ENCODE data around the gene GMPR. TPM values are rescaled to one million over a fixed set of nuclear protein-coding genes. Genes with fewer than 3 reads are reported as not detected.

The GMPR gene
- total RNA-seq, 1 donor from 2014 or later = 17.6 TPM

DNA sequence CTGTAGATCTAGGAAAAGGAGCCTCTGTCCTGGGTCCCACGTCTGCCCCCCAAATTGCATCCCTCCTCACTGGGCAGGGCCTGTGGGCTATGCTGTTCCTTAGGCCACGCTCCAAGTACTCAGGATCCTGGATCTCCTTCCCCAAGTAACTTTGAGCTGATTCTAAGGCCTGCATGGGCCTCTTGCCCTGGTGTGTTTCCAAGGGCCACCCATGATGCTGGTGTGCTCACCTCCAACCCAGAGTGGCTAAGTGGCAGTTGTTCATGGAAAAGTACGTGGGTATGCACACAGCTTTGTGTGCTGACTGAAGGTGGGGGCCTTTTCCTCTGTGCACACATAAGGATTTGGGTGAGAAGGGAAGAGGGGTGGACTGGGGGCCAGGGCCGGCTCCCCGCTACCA, 5.3 kb downstream of the GMPR start:
- no peaks in the 10 kb centered on the region for H3K36me3 ChIP-seq
- intact Hi-C loops (cut with DNase I) = no loop called here
- TF ChIP-seq, protein P1, sequence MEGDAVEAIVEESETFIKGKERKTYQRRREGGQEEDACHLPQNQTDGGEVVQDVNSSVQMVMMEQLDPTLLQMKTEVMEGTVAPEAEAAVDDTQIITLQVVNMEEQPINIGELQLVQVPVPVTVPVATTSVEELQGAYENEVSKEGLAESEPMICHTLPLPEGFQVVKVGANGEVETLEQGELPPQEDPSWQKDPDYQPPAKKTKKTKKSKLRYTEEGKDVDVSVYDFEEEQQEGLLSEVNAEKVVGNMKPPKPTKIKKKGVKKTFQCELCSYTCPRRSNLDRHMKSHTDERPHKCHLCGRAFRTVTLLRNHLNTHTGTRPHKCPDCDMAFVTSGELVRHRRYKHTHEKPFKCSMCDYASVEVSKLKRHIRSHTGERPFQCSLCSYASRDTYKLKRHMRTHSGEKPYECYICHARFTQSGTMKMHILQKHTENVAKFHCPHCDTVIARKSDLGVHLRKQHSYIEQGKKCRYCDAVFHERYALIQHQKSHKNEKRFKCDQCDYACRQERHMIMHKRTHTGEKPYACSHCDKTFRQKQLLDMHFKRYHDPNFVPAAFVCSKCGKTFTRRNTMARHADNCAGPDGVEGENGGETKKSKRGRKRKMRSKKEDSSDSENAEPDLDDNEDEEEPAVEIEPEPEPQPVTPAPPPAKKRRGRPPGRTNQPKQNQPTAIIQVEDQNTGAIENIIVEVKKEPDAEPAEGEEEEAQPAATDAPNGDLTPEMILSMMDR (IDR thresholded peaks at IDR 0.05) = no peak
- no peaks in the 10 kb centered on the region for H3K27me3 ChIP-seq
- DNase-seq (no peak), ATAC-seq (no peak)
- no peak overlapping the region for H3K4me3 ChIP-seq
- peaks cover 7% of the 10 kb centered on the region for H3K4me1 ChIP-seq
- no peaks in the 10 kb centered on the region for H3K9me3 ChIP-seq
- no peak overlapping the region for H3K27ac ChIP-seq

DNA sequence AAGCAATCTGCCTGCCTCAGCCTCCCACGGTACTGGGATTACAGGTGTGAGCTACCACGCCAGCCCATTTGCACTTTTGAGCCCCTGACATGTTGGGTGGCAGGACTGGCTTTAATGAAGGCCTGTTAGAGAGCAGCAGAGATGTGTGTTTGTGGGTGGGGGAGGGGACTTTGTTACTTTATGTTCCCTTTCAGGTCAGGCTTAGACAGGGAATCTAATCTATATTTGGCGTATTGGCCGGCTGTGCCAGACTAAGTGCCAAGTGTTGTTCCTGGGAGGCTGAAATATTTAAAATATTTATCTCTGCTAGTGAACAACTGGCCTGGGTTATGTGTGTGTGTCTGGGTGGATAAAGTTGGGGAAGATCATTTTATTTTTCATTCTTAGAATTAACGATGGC, 6.1 kb downstream of the GMPR start:
- no peak for ATAC-seq
- Histone ChIP-seq H3K36me3 (no peaks in the 10 kb centered on the region), H3K4me3 (no peak overlapping the region), H3K9me3 (no peaks in the 10 kb centered on the region), H3K27ac (no peak overlapping the region), H3K4me1 (peaks cover 7% of the 10 kb centered on the region), H3K27me3 (no peaks in the 10 kb centered on the region)
- intact Hi-C loops (cut with DNase I) = no loop called here
- TF ChIP-seq, protein P1 (IDR thresholded peaks at IDR 0.05) = no peak
- DNase-seq = no peak

DNA sequence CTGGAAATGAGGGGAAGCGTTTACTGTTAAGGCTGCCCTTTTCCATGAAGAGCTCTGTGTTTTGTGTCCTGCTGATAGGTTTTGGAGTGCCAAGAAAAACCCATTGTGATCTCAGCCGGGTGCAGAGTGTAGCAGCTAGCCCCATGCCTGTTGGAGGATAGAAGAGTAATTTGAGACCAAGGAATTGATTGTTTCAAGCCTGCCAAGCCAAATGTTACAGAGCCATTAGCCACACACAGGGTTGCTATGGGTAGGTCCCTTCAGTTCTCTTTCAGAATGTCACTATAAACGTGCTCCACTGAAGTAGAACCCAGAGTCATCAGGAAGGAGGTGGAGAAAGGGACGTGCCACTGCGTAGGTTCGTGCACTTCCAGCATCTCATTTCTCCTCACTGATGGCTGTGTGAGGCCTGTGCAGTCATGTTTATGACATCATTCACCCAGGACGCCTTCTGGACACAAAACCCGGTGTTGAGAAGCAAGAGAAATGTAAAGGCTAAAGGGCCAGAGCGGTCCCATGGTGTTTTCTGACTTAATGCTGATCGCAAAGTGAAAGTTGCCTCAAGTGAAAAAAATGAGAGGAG, 6.6 kb downstream of the GMPR start:
- DNase-seq (no peak), ATAC-seq (no peak)
- no peak overlapping the region for H3K27ac ChIP-seq
- peaks cover under 1% of the 10 kb centered on the region for H3K36me3 ChIP-seq
- H3K9me3 ChIP-seq = no peaks in the 10 kb centered on the region
- intact Hi-C loops (cut with DNase I) = no loop called here
- no peak overlapping the region for H3K4me3 ChIP-seq
- TF ChIP-seq, protein P1 (IDR thresholded peaks at IDR 0.05) = no peak
- H3K4me1 ChIP-seq = peaks cover 5% of the 10 kb centered on the region
- H3K27me3 ChIP-seq = no peaks in the 10 kb centered on the region

DNA sequence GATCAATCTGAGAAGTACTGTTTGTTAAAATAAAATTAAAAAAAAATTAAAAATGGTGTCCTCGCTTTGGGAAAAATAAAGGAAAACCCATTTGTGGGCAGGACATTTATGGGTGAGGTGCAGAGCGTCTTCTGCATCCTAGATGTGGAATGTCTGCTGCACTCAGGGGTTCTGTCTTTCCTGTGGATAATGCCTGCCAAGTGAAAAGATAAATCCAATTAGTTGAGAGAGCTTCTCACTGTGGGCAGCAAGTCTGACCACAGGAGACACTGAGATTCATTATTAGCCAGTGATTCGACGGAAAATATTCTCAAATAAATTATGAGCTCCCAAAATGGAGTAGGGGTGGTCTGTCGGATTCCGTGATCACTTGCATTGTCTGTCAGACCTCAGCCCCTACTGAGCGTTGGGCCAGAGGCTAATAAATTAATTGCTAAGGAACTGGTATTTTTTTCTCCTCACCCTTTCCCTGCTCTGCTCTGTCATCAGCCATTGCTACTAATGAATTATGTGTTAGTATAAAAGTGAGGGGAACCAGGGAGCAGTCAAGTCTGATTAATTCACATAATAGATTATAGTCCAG, 10.0 kb downstream of the GMPR start:
- H3K27ac ChIP-seq = no peak overlapping the region
- ATAC-seq (no peak), DNase-seq (no peak)
- H3K36me3 ChIP-seq = peaks cover 11% of the 10 kb centered on the region
- intact Hi-C loops (cut with DNase I) = no loop called here
- H3K4me1 ChIP-seq = no peaks in the 10 kb centered on the region
- TF ChIP-seq, protein P1 (IDR thresholded peaks at IDR 0.05) = no peak
- H3K4me3 ChIP-seq = no peak overlapping the region
- no peaks in the 10 kb centered on the region for H3K9me3 ChIP-seq
- H3K27me3 ChIP-seq = no peaks in the 10 kb centered on the region

DNA sequence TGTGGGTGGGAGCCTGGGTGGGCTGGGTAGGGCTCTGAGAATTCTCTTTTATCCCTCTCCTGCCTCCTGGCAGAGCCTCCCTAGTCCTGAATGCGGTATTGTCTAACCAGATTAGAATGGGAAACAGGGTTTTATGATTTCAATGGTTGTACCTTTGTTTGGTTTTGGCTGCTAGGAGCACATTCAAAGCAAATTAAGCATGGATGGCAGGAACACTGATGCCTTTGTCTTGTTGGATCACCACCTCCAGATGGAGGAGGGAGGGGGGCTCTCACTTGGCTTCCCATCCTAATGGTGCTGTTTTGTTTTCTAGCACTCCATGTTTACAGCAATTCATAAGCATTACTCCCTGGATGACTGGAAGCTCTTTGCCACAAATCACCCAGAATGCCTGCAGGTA, 11.6 kb downstream of the GMPR start:
- TF ChIP-seq, protein P1 (IDR thresholded peaks at IDR 0.05) = no peak
- Histone ChIP-seq H3K27ac (no peak overlapping the region), H3K4me3 (no peak overlapping the region), H3K9me3 (no peaks in the 10 kb centered on the region), H3K27me3 (no peaks in the 10 kb centered on the region), H3K4me1 (no peaks in the 10 kb centered on the region), H3K36me3 (peaks cover 11% of the 10 kb centered on the region)
- DNase-seq = no peak
- no peak for ATAC-seq
- intact Hi-C loops (cut with DNase I) = no loop called here

Data from upper lobe of right lung (tissue), 1 donor.